Measurements from ENCODE around the gene EXOC3L2.
"Not testable (repeated sequence)": the region's sequence is repeated elsewhere in the genome, so short reads cannot be mapped to it uniquely, and the experiment has no call there.

The EXOC3L2 gene

GRCh38 chr19:45245334-45245787 lies at the start of gene EXOC3L2:
EXOC3L2 (minus strand) TSS chr19:45245407; CDS start chr19:45239045, 6,362 bp downstream.
- DNase-seq = no peak

GRCh38 chr19:45294291-45295029 lies 49.3 kb upstream of the EXOC3L2 start:
- no peak for DNase-seq

- no peak for DNase-seq
Measured at GRCh38 chr19:45293682-45294081, 48.5 kb upstream of the EXOC3L2 start.

- no peak for DNase-seq
Measured at GRCh38 chr19:45291834-45292233, 46.6 kb upstream of the EXOC3L2 start.

GRCh38 chr19:45290381-45290931 lies 45.2 kb upstream of the EXOC3L2 start:
- no peak for DNase-seq

GRCh38 chr19:45283443-45284033 lies 38.3 kb upstream of the EXOC3L2 start:
- DNase-seq = no peak

GRCh38 chr19:45280471-45280961 lies 35.3 kb upstream of the EXOC3L2 start:
- no peak for DNase-seq

GRCh38 chr19:45279587-45280192 lies 34.5 kb upstream of the EXOC3L2 start:
- DNase-seq = no peak

GRCh38 chr19:45278087-45278486 lies 32.9 kb upstream of the EXOC3L2 start:
- no peak for DNase-seq

- no peak for DNase-seq
Measured at GRCh38 chr19:45276284-45276687, 31.1 kb upstream of the EXOC3L2 start.

GRCh38 chr19:45275370-45275971 lies 30.3 kb upstream of the EXOC3L2 start:
- DNase-seq = no peak

- no peak for DNase-seq
Measured at GRCh38 chr19:45273521-45273855, 28.3 kb upstream of the EXOC3L2 start.

GRCh38 chr19:45271735-45272108 lies 26.5 kb upstream of the EXOC3L2 start:
- no peak for DNase-seq

- no peak for DNase-seq
Measured at GRCh38 chr19:45271098-45271734, 26.0 kb upstream of the EXOC3L2 start.

- not testable (repeated sequence) for DNase-seq
Measured at GRCh38 chr19:45269939-45270338, 24.7 kb upstream of the EXOC3L2 start.

- no peak for DNase-seq
Measured at GRCh38 chr19:45267296-45267695, 22.1 kb upstream of the EXOC3L2 start.

- DNase-seq = no peak
Measured at GRCh38 chr19:45265375-45265774, 20.2 kb upstream of the EXOC3L2 start.

GRCh38 chr19:45264781-45265317 lies 19.6 kb upstream of the EXOC3L2 start:
- no peak for DNase-seq

- DNase-seq = no peak
Measured at GRCh38 chr19:45263013-45263412, 17.8 kb upstream of the EXOC3L2 start.

- DNase-seq = no peak
Measured at GRCh38 chr19:45262570-45262969, 17.4 kb upstream of the EXOC3L2 start.

GRCh38 chr19:45258862-45259261 lies 13.7 kb upstream of the EXOC3L2 start:
- no peak for DNase-seq

GRCh38 chr19:45256836-45257235 lies 11.6 kb upstream of the EXOC3L2 start:
- DNase-seq = no peak

Data from NCI-H1436 treated with DMSO at 0.1 percent for 48 hours (cell line).